Measurements from ENCODE around the gene RUBCNL. TPM values are rescaled to one million over a fixed set of nuclear protein-coding genes. Genes with fewer than 3 reads are reported as not detected.

Gene RUBCNL
- total and polyA plus RNA-seq, 2 of the 8 experiments (the other 6 are each of a cell fraction or from before 2014, with no cell fraction given): 2.6 to 4.9 TPM

GRCh38 chr13:46340631-46341111, 46.4 kb downstream of the RUBCNL start:
- H3K79me2 ChIP-seq (ENCODE audit: control insufficient read depth in 1 of 2, insufficient read depth in 2 of 2, low read length in 2 of 2): no peaks in the 10 kb centered on the region
- no peak overlapping the region for H3K4me2 ChIP-seq (ENCODE audit: insufficient read depth in 1 of 2, low read depth in 2 of 2, low read length in 2 of 2)
- 0 out of 4 replicates have a peak, but pooled peaks cover 0 to 3% of the 10 kb centered on the region in 2 experiments for H3K9me3 ChIP-seq (ENCODE audit: insufficient read depth in 2 of 2, low read depth in 1 of 2, low read length in 1 of 2)
- H3K27ac ChIP-seq (ENCODE audit: low read depth, low read length): no peak overlapping the region
- H3K4me3 ChIP-seq (ENCODE audit: extremely low read depth in 1 of 4, insufficient read depth in 2 of 4, low read depth in 3 of 4, low read length in 4 of 4): no peak overlapping the region
- H2BK5ac ChIP-seq (ENCODE audit: low read depth, low read length): no peak overlapping the region
- DNase-seq (ENCODE audit: low read depth in 1 of 2, low spot score in 2 of 2) (no peak), FAIRE-seq (no peak)
- no peak overlapping the region for H2BK120ac ChIP-seq (replicated peaks; ENCODE audit: low read depth, low read length)
- H3K23ac ChIP-seq (ENCODE audit: insufficient read length): no peak overlapping the region
- 96% methylated on average over 3 of the region's 3 CpGs; no CpG with 5 or more reads in 1 of the 2 experiments for WGBS, 2 experiments (ENCODE audit: extremely low coverage in 1 of 2, insufficient coverage in 1 of 2, insufficient read length in 1 of 2, insufficient replicate concordance in 2 of 2, low coverage in 1 of 2, low lambda C conversion rate in 2 of 2, missing lambda C conversion rate in 1 of 2)
- POLR2A ChIA-PET (ENCODE audit: partially characterized antibody): no interaction called here
- H4K5ac ChIP-seq (ENCODE audit: insufficient read length, low read depth, low read length): no peak overlapping the region
- H2AFZ ChIP-seq (ENCODE audit: low read length): no peak overlapping the region
- no peak overlapping the region for H3K18ac ChIP-seq (ENCODE audit: extremely low read depth, low read length)
- TF ChIP-seq TCF12 (IDR thresholded peaks at IDR 0.05; ENCODE audit: low read depth, low read length) (no peak), CTCF (IDR thresholded peaks at IDR 0.05; ENCODE audit: control extremely low read depth in 1 of 3, insufficient read depth in 1 of 3, low read depth in 1 of 3, low read length in 3 of 3) (no peak), JUN (IDR thresholded peaks at IDR 0.05; ENCODE audit: low read depth, low read length) (no peak), CBX5 (IDR thresholded peaks at IDR 0.05; ENCODE audit: low read depth, low read length) (no peak), CHD2 (IDR thresholded peaks at IDR 0.05; ENCODE audit: low read length) (no peak)
- H3K79me1 ChIP-seq (ENCODE audit: low read depth, low read length): no peaks in the 10 kb centered on the region
- no peak overlapping the region for H2BK20ac ChIP-seq (ENCODE audit: low read length)
- H3K14ac ChIP-seq (ENCODE audit: insufficient read length): no peak overlapping the region
- H3K9ac ChIP-seq (replicated peaks in 1 of 4; ENCODE audit: extremely low read depth in 1 of 4, low read depth in 3 of 4, low read length in 3 of 4): no peak overlapping the region
- H2AK5ac ChIP-seq (ENCODE audit: low read depth, low read length): no peak overlapping the region
- CTCF ChIA-PET (ENCODE audit: partially characterized antibody): no interaction called here
- no peak overlapping the region for H4K8ac ChIP-seq (ENCODE audit: extremely low read depth, insufficient read depth, low read length)
- H3K23me2 ChIP-seq (ENCODE audit: low read depth, low read length): no peaks in the 10 kb centered on the region; the same call in 1 of the 2 replicates
- no peaks in the 10 kb centered on the region for H3K4me1 ChIP-seq (replicated peaks in 1 of 4; ENCODE audit: control insufficient read depth in 3 of 4, insufficient read depth in 4 of 4, low read length in 3 of 4)
- H3K4ac ChIP-seq (replicated peaks; ENCODE audit: insufficient read length, low read depth, low read length): no peak overlapping the region
- H4K91ac ChIP-seq (replicated peaks; ENCODE audit: insufficient read length, low read length): no peak overlapping the region
- H4K20me1 ChIP-seq (replicated peaks in 1 of 2; ENCODE audit: control insufficient read depth in 1 of 2, insufficient read depth in 2 of 2, low read length in 2 of 2): no peaks in the 10 kb centered on the region
- H3K27me3 ChIP-seq (replicated peaks in 1 of 4; ENCODE audit: control insufficient read depth in 3 of 4, extremely low read depth in 1 of 4, insufficient read depth in 3 of 4, low read length in 3 of 4): no peaks in the 10 kb centered on the region
- no peak overlapping the region for H2BK15ac ChIP-seq (ENCODE audit: low read length)
- H3K36me3 ChIP-seq (ENCODE audit: control insufficient read depth in 2 of 4, insufficient read depth in 4 of 4, low read length in 3 of 4): no peaks in the 10 kb centered on the region
- no peak overlapping the region for H2BK12ac ChIP-seq (ENCODE audit: low read depth, low read length)
- H3K56ac ChIP-seq (replicated peaks; ENCODE audit: insufficient read length, low read depth, low read length): no peak overlapping the region

Data from H1 (cell line).